ENCODE results near the gene KRCC1. TPM values are rescaled to one million over a fixed set of nuclear protein-coding genes. Genes with fewer than 3 reads are reported as not detected.

Gene KRCC1
- total and polyA plus RNA-seq, 4 donors: 17.2 to 31.2 (median 21.1) TPM

DNA sequence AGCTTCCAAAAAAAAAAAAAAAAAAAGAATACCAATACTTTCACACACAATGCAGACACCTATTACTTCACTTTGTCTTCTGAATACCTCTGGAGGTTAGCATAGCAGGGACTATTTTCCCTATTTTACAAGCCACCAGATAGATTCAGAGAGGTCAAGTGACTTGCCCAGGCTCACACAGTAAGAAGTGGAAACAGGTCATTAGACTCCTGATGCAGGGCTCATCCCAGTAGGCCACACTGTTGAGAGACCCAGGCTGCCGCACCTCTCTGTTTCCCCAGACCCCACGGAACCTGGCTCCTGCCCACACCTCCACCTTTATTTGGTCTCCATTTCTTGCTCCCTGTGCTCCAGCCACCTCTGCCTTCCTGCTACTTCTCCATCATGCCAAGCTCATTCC lies 31.5 kb upstream of the KRCC1 start:
- 96 to 98% methylated on average over 2 of the region's 2 CpGs for WGBS, 2 donors
- ATAC-seq (ENCODE audit: insufficient read depth, low FRiP score): no peak

DNA sequence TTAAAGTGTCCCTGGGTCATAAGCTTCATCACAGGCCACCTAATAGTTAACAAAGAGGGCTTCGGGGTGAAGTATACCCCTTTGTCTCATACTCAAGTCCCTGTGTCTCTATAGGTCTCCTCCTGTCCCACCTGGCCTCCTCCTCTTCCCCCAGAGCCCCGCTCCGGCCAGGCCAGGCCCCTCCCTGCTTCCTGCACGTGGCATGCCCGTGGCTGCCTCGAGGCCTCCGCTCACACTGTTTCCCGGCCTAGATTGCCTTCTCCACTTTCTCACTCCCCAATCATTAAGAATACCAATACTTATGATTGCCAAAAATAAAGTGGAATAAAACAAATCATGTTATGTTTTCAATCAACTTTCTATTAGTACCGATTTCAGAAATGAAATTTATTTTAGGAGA lies 30.8 kb upstream of the KRCC1 start:
- Histone ChIP-seq H3K9me3 (ENCODE audit: control insufficient read depth in 4 of 4, insufficient read depth in 3 of 4, low read length in 3 of 4) (no peaks in the 10 kb centered on the region), H3K4me1 (ENCODE audit: control insufficient read depth in 5 of 5, insufficient read depth in 5 of 5, low read length in 5 of 5) (peaks cover 0 to 3% (median 0%) of the 10 kb centered on the region in 5 donors), H3K9ac (ENCODE audit: insufficient read depth in 1 of 2, low read length in 2 of 2) (no peak overlapping the region), H3K27me3 (ENCODE audit: control insufficient read depth in 3 of 3, insufficient read depth in 3 of 3, low read length in 2 of 3) (no peaks in the 10 kb centered on the region), H3K36me3 (ENCODE audit: control insufficient read depth in 4 of 4, insufficient read depth in 4 of 4, low read length in 4 of 4) (no peaks in the 10 kb centered on the region), H3K4me3 (no peak overlapping the region), H3K27ac (ENCODE audit: low read depth in 1 of 2, low read length in 1 of 2) (no peak overlapping the region)
- ATAC-seq (ENCODE audit: insufficient read depth, low FRiP score) (no peak), DNase-seq (no peak)
- WGBS, 2 donors: 81% methylated on average over 9 of the region's 9 CpGs
- TF ChIP-seq, protein P1, sequence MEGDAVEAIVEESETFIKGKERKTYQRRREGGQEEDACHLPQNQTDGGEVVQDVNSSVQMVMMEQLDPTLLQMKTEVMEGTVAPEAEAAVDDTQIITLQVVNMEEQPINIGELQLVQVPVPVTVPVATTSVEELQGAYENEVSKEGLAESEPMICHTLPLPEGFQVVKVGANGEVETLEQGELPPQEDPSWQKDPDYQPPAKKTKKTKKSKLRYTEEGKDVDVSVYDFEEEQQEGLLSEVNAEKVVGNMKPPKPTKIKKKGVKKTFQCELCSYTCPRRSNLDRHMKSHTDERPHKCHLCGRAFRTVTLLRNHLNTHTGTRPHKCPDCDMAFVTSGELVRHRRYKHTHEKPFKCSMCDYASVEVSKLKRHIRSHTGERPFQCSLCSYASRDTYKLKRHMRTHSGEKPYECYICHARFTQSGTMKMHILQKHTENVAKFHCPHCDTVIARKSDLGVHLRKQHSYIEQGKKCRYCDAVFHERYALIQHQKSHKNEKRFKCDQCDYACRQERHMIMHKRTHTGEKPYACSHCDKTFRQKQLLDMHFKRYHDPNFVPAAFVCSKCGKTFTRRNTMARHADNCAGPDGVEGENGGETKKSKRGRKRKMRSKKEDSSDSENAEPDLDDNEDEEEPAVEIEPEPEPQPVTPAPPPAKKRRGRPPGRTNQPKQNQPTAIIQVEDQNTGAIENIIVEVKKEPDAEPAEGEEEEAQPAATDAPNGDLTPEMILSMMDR (IDR thresholded peaks at IDR 0.05; ENCODE audit: control extremely low read depth, extremely low read depth): no peak

More for the DNA sequence above, 31.5 kb upstream of the KRCC1 start:
- H3K36me3 ChIP-seq (ENCODE audit: control insufficient read depth in 4 of 4, insufficient read depth in 4 of 4, low read length in 4 of 4): no peaks in the 10 kb centered on the region
- H3K4me3 ChIP-seq: no peak overlapping the region
- H3K27me3 ChIP-seq (ENCODE audit: control insufficient read depth in 3 of 3, insufficient read depth in 3 of 3, low read length in 2 of 3): no peaks in the 10 kb centered on the region
- H3K27ac ChIP-seq (ENCODE audit: low read depth in 1 of 2, low read length in 1 of 2): no peak overlapping the region
- DNase-seq: no peak
- no peaks in the 10 kb centered on the region for H3K4me1 ChIP-seq (ENCODE audit: control insufficient read depth in 5 of 5, insufficient read depth in 5 of 5, low read length in 5 of 5)
- TF ChIP-seq, protein P1 (IDR thresholded peaks at IDR 0.05; ENCODE audit: control extremely low read depth, extremely low read depth): no peak
- no peaks in the 10 kb centered on the region for H3K9me3 ChIP-seq (ENCODE audit: control insufficient read depth in 4 of 4, insufficient read depth in 3 of 4, low read length in 3 of 4)
- H3K9ac ChIP-seq (ENCODE audit: insufficient read depth in 1 of 2, low read length in 2 of 2): no peak overlapping the region

DNA sequence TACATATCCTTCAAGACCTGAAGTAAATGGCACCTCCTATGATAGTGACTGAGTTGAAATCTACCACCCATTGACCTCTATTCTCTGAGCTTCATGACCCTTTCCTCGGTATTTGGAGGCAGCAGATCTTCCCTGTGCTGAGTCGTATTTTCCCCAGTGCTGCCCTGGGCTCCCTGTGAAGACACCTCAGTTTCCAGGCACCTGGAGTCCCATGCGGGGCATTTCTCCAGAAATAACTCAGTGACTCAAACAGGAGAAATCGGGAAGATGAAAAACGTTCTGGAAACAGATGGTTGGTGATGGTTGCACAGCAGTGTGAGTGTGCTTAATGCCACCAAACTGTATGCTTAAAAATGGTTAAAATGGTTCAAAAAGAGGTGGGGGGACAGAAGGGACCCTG lies 30.0 kb upstream of the KRCC1 start:
- Histone ChIP-seq H3K9me3 (ENCODE audit: control insufficient read depth in 4 of 4, insufficient read depth in 3 of 4, low read length in 3 of 4) (no peaks in the 10 kb centered on the region), H3K9ac (ENCODE audit: insufficient read depth in 1 of 2, low read length in 2 of 2) (no peak overlapping the region), H3K4me3 (no peak overlapping the region), H3K27me3 (ENCODE audit: control insufficient read depth in 3 of 3, insufficient read depth in 3 of 3, low read length in 2 of 3) (no peaks in the 10 kb centered on the region), H3K4me1 (ENCODE audit: control insufficient read depth in 5 of 5, insufficient read depth in 5 of 5, low read length in 5 of 5) (peaks cover 0 to 3% (median 0%) of the 10 kb centered on the region in 5 donors), H3K36me3 (ENCODE audit: control insufficient read depth in 4 of 4, insufficient read depth in 4 of 4, low read length in 4 of 4) (no peaks in the 10 kb centered on the region), H3K27ac (ENCODE audit: low read depth in 1 of 2, low read length in 1 of 2) (no peak overlapping the region)
- 86 to 93% methylated on average over 5 of the region's 5 CpGs for WGBS, 2 donors
- TF ChIP-seq, protein P1 (IDR thresholded peaks at IDR 0.05; ENCODE audit: control extremely low read depth, extremely low read depth): no peak
- ATAC-seq (ENCODE audit: insufficient read depth, low FRiP score): no peak
- DNase-seq: no peak

DNA sequence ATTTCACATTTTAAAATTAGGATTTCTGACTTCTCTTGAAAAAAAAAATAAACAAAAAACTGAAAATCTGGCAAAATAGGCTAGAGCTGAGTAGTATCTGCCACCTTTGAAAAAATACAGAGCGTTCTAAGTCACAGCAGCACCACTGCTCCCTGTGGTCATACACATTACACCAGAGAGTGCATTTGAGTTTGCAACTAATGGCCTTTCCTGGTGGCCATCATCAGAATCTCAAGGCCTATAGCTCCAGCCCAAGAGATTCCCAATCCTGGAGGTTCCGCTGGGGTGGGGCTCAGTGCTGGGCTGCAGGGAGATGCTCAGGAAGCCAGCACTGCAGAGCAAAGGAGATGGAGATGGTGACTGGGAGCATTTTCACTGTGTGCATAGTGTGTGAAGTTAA lies 29.5 kb upstream of the KRCC1 start:
- WGBS, 2 donors: 95 to 100% methylated on average over 2 of the region's 2 CpGs
- Histone ChIP-seq H3K4me3 (no peak overlapping the region), H3K9ac (ENCODE audit: insufficient read depth in 1 of 2, low read length in 2 of 2) (no peak overlapping the region), H3K36me3 (ENCODE audit: control insufficient read depth in 4 of 4, insufficient read depth in 4 of 4, low read length in 4 of 4) (no peaks in the 10 kb centered on the region), H3K27ac (ENCODE audit: low read depth in 1 of 2, low read length in 1 of 2) (no peak overlapping the region), H3K4me1 (ENCODE audit: control insufficient read depth in 5 of 5, insufficient read depth in 5 of 5, low read length in 5 of 5) (peaks cover 0 to 3% (median 0%) of the 10 kb centered on the region in 5 donors), H3K9me3 (ENCODE audit: control insufficient read depth in 4 of 4, insufficient read depth in 3 of 4, low read length in 3 of 4) (no peaks in the 10 kb centered on the region), H3K27me3 (ENCODE audit: control insufficient read depth in 3 of 3, insufficient read depth in 3 of 3, low read length in 2 of 3) (no peaks in the 10 kb centered on the region)
- ATAC-seq (ENCODE audit: insufficient read depth, low FRiP score): no peak
- TF ChIP-seq, protein P1 (IDR thresholded peaks at IDR 0.05; ENCODE audit: control extremely low read depth, extremely low read depth): no peak
- no peak for DNase-seq

All from lung (tissue), 12 donors.